Measurements from ENCODE around the gene KIF5C. TPM values are rescaled to one million over a fixed set of nuclear protein-coding genes. Genes with fewer than 3 reads are reported as not detected.
"Not testable (repeated sequence)": the region's sequence is repeated elsewhere in the genome, so short reads cannot be mapped to it uniquely, and the experiment has no call there.

Gene KIF5C
- 0.08 TPM for total RNA-seq

DNA sequence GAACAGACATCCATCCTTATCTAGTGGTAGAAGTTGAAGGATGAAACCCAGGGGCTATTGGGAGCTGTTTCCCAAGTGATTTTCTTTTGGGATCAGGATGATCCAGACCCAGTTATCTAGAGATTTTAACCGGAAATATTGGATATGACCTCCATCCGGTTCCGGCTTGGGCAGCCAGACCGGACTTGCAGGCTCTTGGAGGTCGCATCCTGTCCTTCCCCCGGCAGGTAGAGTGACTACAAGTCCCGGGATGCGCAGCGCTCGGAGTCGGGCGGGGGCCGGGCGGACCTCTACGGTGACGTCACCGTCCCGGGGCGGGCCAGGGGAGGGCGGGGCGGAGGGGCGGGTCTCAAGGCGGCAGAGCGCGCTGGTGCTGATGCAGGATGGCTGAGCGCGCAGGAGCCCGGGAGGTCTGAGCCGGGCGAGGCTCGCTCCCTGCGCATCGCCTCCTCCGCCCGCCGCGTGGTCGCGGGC, at the start of gene KIF5C:
KIF5C (plus strand) TSS at position 360 of the 474 bp plus-strand sequence. CDS start 391 bp downstream, outside the sequence.
- ATAC-seq, result peak; percentile 95

DNA sequence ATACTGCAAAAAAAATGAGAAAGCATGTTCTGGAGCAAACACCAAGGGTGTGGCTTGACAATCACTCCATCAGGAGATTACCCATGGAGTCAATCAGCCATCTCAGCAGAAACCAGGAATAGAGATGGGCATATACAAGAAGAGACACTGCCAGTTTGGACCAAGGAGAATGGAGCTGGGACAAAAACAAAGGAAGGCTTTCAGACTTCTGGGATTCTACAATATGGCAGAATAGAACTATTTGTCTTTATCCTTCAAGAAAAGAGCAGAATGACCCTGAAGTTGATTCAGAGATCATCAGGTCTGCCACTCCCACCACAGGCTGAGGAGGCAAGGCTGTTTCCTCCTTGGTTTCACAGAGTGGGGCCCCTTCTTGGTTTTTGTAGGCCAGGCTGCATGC, 48.2 kb upstream of the KIF5C start:
- no peak for ATAC-seq

DNA sequence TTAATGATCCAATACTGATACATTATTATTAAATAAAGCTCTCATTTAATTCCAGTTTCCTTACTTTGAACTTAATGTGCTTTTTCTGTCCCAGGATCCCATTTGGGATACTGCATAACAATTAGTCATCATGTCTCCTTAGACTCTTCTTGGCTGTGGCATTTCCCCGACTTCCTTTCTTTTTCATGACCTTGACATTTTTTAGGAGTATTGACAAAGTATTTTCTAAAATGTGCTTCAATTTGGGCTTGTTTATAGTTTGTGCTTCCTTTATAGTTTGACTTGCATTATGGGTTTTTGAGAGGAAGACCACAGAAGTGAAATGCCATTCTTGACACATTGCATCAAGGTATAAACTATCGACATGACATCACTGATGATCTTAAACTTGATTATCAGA, 46.1 kb upstream of the KIF5C start:
- ATAC-seq, result no peak

DNA sequence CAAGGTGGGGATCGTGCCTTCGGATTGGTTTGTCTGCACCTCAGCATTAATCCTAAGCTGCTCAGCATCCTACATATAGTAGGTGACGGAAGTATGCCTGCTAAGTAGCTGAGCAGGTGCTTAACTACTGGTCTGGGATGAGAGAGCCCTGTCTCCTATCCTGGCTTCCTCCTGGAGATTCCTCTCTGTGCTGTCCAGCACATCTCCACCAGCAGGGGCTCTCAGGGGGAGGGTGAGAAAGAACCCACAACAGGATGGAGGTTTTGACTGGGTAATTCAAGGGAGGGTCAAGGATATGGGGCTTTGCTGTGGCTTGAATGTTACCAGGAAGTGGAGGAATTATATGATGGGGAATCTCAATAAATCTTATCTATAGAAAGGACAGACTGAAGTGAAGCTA, 45.4 kb upstream of the KIF5C start:
- ATAC-seq, result no peak

DNA sequence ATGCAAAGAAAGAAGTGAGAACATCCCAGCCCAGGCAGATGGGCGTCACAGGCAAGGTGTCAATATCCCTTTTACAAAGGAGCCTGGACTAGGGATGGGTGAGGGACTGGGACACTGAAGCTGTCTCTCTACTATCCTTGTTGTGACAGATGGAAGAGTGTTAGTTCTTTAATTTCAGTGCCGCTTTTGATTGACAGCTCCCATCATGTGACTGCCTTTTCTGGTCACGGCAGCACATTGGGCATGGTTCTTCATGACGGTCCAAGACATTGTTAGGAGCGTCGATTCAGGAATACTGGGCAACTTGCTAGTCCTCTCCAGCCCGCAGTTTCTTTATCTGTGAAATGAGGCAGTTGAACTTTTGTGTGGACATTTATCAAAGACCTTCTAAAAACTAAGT, 42.4 kb upstream of the KIF5C start:
- ATAC-seq, result no peak

DNA sequence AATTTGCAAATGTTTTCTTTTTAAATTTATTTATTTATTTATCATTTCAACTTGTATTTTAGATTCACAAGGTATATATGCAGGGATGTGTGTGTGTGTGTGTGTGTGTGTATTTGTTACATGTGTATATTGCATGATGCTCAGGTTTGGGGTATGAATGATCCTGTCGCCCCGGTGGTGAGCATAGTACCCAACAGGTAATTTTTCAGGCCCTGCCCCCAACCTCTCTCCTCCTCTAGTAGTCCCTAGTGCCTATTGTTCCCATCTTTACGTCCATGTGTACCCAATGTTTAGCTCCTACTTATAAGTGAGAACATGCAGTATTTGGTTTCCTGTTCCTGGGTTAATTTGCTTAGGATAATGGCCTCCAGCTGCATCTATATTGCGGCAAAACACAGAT, 33.0 kb upstream of the KIF5C start:
- no peak for ATAC-seq

DNA sequence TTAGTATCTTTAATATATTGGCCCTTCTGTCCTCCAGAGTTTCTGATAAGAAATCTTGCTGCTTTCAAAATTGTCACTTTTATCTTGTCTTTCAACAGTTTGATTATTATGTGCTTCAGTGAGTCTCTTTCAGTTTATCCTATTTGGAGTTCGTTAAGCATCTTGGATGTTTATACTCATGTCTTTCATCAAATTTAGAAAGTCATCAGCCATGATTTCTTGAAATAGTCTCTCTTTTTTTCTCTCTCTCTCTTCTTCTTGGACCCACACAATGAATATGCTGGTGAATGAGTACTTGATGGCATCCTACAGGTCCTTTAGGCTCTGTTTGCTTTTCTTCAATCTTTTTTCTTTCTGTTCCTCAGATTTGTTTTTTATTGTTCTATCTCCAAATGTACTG, 26.9 kb upstream of the KIF5C start:
- no peak for ATAC-seq

DNA sequence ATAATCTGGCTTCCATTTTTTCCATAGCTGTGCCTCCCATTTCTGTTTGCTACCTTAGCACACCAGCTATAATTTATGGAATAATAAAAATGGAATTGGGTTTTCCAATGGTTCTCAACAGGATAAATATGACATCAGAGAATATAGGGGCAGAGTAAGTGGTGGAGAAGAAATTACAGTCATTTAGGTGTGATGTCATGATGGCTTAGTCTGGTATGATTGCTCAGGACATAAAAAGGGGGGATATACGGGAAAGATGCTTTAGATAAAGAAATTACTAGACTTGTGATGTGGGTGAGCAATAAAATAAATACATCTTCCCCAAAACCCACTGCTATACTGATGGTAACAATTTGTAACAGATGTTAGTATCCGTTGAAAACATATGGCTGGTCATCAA, 21.6 kb upstream of the KIF5C start:
- no peak for ATAC-seq

DNA sequence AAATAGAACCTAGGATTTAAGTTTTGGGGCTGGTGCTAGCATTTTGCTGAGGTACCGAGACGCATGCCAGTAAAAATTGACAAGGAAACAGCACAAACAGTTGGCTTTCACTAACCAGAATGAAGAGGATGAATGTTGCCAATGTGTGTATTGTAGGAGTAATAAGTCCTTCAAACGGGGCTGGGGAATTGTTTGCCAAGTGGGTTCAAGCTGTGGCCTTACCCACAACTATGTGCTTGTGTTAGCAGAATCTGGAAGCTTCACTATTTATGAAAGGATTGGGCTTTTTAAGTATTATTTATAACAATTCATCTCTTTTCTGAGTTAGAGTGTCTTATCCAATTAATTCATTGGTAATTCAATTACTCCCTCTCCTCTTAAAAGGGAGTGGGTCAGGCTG, 15.0 kb upstream of the KIF5C start:
- ATAC-seq, result no peak

DNA sequence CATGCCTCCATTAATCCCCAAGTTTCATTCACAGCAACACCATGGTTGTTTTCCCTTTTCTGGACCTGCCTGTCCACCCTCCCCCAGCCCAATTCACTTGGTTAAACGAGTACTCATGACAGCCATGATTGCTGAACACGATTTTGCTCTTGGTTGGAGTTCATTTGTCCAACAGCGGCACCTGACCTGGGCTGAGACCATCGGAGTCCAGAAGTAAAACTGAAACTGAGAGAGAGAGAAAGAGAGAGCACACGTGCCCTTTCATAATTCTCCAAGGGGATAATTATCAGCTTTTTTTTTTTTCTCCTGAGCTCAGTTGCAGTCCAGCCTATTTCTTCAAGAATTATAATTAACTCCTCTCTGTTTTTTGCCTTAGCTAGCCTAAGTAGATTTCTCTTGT, 13.7 kb upstream of the KIF5C start:
- no peak for ATAC-seq

DNA sequence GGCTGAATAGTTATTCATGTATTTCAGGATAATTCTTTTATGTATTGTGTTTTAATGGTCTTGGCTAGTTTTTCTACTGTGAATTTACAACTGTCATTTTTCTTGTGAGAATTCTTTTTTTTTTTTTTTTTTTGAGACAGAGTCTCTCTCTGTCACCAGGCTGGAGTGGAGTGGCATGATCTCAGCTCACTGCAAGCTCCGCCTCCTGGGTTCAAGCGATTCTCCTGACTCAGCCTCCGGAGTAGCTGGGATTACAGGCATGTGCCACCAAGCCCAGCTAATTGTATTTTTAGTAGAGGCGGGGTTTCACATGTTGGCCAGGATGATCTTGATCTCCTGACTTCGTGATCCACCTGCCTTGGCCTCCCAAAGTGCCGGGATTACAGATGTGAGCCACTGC, 12.5 kb upstream of the KIF5C start:
- not testable (repeated sequence) for ATAC-seq

DNA sequence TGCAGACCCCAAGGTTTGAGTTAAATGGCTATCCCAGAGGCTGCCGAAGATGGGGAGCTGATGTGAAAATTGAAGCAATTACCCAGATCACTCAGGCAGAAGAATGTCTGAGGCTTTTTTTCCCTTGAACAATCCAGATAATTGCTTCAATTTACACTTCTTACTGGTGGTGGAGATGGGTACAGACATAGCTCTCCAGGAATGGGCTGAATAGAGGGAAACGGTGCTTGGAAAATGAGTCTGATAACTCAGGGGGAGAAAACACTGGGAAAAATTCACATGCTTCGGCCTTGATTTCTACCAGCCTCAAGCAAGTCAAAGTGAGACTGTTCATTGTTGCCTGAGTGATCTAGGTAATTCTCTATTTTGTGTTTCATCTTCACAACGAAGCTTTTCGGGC, 9.5 kb upstream of the KIF5C start:
- ATAC-seq, result no peak

DNA sequence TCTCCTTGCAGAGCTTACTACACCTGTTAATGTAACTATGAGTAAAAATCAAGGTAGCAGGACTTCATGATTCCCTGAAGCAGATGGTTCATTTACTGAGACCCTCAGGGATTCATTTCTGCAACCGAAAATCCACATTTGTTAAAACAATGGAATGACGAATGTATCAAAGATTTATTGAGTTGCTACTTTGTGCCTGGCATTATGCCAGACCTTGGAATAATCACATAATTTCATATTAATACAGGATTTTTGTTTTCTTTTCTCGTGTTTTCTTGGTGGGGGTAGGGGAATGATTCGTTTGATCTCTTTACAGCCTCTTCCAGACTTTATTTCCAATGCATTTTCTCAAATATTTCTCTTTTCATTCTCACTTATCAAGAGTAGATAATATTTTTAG, 8.9 kb upstream of the KIF5C start:
- ATAC-seq, result no peak

DNA sequence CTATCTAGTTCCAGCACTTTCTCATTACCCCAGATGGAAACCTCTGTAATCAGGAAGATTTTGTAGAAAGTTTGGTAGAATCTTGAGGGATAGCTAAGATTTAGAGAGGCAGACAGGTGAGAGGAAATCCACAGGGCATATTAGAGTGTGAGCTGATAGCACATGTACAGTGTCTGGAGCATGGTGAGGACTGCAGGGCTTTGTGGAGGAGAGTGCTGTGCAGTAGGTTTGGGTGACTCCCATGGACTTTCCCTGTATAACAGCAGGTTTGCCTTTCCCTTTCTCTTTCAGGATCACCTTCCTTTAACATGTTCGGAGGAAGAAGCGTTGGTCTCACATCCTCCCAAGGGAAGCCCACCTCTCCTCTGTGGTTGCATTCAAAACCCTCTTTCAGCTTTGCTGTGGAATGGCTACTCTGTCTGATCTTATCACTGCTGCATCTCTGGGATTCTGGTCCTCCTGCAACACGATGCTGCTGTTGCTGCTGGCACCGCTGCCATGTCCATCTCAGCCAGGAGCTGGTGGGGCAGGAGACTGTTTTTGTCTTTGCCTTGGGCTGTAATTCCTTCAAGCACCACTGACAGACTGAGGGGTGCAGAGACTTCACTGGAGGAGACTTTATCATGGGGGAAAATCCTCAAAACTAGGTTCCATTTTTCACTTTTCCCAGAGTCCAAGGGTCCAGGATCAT, 7.8 kb upstream of the KIF5C start:
- no peak for ATAC-seq

DNA sequence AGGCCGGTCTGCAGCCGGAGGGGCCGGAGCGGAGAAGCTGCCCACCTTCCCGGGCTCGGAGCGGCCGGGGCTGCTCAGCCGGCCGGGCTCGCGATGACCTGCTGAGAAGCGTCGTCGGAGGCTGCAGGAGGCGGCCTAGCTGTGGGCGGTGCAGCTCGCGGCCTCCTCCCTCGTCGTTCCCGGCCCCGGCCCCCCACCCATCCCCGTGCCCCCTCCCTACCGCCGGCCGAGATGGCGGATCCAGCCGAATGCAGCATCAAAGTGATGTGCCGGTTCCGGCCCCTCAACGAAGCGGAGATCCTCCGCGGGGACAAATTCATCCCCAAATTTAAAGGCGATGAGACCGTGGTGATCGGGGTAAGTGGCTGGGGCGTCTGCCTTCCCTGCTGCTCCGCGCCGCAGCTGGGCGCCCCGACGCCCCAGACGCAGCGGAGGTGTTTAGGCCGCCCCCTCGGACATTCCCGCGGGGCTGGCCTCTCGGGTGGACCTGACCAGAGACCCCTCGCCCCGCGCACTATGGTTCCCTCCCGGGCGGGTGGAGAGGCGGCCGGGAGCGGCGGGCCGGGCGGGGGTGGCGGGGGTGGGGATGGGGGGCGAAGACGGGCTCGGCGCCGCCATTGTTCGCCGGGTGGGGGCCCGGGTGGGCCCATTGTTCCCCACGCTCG, 492 bp downstream of the KIF5C start:
- ATAC-seq, result no peak

DNA sequence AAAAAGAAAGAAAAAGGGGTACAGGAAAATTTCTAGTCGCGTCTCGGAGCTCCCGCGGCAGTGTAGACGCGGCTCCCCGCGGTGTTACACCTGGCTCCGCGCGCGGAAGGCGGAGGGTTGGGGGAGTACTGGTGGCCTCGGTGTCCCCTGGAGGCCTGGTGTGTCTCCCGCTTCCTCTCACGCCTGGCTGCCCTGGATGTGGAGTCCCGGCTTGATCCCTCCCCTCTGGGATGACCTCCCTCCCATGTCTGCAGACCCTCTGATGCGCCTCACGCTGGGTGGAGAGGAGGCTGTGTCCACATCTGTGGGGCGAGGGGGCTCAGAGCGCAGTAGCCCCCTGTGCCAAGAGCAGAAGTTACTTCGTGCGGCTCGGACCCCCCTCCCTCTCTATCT, 1.2 kb downstream of the KIF5C start:
- no peak for ATAC-seq

DNA sequence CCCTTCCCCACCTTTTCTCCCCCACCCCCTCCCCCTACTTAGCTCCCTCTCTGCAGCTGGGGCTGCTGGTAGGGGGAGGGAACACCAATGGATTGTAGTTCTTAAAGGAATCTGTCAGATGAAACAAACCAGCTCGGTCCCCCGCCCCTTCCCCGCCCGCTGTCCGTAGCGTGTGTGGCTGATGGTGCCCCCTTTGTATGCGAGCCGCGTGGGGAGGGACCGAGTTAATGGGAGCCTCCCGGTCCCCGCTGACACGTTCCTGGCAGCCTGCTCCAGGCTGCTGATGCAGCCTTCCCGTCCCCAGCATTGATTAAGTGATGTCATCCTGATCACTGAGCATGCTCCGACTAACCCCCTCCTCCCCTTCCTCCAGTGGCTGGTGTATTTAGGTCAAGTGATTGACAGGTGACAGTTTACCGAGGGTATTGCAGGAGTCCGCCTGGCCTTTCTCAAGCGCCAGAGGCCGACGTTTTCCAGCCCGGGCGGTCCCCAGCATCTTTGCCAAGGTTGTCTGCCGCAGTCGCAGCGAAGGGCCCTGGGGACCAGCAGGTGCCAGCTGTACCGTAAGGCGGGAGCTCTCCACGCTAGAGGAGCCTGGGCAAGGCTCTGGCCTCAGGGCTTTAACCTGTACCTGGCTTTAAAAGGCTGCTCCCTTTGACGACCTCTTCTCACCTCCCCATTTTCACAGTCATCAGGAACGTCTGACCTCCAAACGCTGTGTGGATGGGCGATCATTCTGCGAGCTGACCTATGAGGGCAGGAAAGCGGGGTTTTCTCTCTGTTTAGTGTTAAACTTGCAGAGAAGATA, 1.8 kb downstream of the KIF5C start:
- no peak for ATAC-seq

DNA sequence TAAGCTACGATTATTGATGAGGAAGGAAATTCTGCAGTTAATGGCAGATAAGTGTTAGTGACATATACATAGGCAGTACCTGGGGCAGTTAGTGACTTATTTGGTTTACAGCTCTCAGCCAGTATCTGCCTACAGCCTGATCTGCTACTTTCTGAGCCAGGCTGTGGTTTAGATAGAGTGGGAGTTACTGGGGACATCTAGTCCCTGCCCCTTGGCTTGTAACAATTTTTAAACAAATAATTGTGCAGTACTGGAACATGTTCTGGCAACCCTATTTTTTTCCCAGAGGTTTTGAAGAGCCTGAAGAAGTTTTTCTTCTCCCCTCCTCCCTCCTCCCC, 2.3 kb downstream of the KIF5C start:
- no peak for ATAC-seq

DNA sequence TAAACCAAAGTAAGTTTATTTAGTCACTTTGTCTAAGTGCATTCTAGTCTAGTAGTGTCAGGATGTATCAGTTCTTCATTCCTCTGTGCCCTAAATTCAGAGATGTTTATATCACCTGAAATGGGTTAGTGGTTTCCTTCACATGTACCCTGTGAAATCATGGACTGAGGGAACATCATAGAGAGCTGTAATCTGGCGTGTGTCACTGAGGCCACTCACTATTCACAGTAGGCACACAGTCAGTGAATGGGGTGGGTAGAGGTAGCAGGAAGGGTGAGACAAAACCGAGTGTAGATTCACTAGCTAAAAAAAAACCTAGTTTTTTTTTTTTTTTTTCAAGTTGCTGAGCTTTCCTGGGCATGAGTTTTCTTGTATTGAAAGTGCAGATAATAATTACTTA, 5.6 kb downstream of the KIF5C start:
- ATAC-seq, result no peak

DNA sequence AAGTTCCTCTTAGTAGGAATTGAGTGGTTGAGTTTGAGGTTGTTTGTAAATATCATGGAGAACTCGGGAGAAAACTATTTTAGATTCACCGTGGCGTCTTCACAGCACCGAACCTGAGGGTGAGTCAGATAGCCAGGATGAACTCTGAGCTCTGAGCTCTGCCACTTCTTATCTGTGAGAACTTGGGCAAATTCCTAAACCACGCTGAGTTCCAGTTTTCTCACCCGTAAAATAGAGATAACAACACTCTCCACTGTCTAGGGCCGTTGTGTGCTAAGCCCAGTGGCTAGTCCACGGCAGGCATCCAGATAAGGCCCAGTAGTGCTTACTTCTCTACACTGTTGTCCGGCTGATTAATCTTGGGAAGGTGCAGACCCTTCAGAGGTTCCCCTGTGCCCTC, 7.0 kb downstream of the KIF5C start:
- no peak for ATAC-seq

DNA sequence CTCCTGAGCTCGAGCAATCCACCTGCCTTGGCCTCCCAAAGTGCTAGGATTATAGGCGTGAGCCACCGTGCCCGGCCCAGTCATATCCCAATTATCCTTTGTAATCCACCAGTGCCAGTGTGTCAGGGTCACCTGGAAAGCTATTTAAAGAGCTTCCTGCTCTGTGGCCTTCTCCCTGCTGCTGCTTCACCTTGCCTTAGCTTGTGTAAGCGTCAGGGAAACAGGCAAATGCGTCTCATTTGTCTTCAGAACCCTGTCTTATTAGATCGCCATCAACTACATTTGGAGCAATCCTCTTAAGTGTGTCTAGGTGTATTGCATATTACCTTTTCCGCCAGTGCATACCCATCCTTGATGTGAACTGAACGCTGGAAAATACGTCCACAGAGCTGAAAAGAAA, 10.2 kb downstream of the KIF5C start:
- ATAC-seq, result no peak

DNA sequence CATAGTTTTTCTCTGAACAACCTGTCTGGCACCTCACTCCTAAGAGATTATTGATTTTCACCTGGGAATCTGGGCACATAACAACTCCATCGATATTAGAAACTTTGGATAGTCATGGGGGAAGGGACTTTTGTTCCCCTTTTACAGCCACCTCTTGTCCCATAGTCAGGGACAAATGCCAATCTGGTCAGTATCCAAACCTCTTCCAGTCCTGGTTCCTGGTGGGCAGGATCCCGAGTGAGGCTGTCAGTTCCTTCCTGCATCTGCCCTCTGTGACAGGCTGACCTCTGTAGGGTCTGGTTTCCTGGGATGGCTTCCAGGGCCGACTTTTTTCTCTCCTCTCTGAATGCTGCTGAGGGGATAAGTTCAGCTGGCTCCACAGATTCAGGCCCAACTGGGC, 11.0 kb downstream of the KIF5C start:
- no peak for ATAC-seq

DNA sequence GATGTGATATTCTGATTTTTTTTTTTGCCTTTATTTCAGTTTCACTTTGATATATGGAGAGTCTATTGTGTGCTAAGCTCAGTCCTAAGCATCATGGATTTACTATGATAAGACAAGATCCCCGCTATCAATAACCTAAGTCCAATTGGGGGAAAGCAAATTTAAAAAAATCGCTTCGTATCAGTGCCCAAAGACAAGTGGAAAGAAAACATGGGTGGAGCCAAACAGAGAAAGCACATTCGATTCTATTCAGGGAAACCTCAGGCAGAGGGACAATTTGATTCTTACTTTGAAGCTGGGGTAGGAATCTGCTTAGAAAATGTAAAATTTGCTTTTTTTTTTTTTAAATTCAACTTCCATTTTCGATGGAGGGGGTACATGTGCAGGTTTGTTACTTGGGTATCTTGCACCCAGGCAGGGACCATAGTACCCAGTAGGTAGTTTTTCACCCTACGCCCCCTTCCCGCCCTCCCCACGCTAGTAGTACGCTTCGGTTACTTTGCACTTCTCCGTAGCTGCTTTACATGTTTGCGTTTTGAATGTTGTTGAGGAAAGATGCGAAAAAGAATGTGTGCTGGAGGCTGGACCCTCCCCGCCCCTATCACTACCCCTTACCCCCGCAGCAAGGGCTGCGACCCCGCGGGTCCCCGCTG, 12.4 kb downstream of the KIF5C start:
- no peak for ATAC-seq

Measured in esophagus mucosa (tissue), 1 donor.